ENCODE measurements around the gene PTBP3.

DNA sequence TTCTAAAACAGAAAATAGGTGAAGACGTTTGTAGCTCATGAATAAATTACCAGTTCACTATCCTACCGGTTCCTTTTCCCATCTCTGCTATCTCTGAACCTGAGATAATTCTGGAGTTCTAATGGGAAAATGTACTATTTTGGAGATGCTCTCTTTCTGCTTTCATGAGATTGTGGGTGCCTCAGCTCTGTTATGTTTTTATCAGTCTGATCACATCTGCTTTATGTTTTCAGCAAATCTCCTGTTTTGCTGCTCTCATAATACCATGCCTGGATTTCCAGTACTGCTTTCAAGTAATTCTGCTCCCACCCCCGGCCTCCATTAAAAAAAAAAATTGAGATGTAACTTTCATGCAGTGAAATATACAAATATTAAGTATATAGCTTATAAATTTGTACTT, 149.2 kb downstream of the PTBP3 start:
- TF ChIP-seq, protein P1, sequence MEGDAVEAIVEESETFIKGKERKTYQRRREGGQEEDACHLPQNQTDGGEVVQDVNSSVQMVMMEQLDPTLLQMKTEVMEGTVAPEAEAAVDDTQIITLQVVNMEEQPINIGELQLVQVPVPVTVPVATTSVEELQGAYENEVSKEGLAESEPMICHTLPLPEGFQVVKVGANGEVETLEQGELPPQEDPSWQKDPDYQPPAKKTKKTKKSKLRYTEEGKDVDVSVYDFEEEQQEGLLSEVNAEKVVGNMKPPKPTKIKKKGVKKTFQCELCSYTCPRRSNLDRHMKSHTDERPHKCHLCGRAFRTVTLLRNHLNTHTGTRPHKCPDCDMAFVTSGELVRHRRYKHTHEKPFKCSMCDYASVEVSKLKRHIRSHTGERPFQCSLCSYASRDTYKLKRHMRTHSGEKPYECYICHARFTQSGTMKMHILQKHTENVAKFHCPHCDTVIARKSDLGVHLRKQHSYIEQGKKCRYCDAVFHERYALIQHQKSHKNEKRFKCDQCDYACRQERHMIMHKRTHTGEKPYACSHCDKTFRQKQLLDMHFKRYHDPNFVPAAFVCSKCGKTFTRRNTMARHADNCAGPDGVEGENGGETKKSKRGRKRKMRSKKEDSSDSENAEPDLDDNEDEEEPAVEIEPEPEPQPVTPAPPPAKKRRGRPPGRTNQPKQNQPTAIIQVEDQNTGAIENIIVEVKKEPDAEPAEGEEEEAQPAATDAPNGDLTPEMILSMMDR (conservative IDR thresholded peaks at IDR 0.05; ENCODE audit: low read depth, low read length): no peak
- TF ChIP-seq EZH2 (IDR thresholded peaks at IDR 0.05; ENCODE audit: low read length, unreplicated experiment) (no peak), EZH2phosphoT487 (IDR thresholded peaks at IDR 0.05; ENCODE audit: borderline replicate concordance, low read length) (no peak)

All from PC-3 (cell line).